T-helper 22 cell (primary cell): ENCODE measurements around the gene GSG1L.

Source experiments
- DNase-seq: peaks from one replicate; pipeline ENCODE4 v3.0.0-alpha.2; 2020; ENCODE audit warnings: low read depth

GSG1L gene

DNA sequence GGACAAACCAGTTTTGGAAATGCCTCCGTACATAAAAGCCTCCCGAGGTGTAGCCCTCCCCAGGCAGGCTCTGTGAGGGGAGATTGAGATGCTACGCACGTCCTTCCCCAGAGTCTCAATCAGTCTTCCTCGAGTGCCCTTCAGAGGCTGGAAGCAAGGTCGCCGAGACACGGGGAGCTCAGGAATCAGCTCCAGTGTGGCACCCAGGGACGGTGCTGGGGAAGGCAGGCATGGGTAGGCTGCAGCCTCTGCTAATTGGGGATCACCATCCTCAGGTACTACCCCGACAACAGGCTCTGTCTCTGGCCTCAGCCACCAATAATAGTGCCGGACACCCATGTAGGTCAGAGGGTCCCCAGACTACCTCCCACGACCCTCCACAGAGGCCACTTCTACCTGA lies 28.1 kb upstream of the GSG1L start:
- DNase-seq = no peak

DNA sequence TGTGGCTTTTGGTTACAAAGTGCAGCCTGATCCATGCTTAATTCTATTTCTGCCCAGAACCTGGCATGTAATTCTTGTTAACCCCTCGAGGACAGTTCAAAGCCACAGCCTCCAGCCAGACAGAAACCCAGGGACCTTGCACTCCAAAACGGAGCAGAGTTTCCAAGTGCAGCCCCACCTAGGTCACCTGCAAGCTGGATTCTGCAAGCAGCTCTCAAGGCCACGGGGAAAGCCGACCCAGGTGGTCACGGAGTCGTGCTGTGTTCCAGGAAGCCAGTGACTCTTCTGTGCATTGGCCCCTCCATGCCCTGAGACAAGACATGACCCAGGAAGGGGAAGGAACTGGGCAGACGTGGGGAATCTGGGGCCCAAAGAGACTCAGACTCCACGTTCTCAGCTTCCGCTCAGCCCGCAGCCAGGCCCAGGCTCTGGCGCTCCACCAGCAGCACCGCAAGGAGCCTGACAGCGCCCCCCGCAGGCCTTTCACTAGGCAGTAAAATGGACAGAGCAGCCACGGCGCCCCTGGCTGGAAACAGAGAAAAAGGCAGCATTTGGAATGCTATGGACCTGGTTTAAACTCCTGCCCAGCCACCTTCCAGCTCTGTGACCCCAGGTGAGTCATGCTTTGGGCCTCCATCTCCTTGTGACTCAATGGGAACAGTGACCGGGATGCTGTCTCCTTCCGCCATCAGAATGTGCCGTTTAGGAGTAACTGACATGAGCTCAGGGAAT lies 27.3 kb upstream of the GSG1L start:
- DNase-seq = no peak

DNA sequence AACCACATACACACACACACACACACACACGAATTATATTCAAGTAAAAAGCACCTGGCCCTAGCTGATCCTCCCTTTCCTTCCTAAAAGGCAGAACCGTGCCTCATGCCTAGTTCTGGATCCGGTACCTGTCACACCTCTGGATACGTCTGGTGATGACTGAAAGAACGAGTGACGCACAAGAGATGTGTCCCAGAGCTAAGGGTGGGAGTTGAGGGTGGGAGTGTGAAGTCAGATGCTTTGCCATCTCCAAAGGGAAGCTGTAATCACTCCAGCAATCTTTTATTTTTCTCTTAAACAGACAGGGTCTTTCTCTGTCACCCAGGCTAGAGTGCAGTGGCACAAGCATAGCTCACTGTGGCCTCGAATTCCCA lies 26.5 kb upstream of the GSG1L start:
- no peak for DNase-seq

DNA sequence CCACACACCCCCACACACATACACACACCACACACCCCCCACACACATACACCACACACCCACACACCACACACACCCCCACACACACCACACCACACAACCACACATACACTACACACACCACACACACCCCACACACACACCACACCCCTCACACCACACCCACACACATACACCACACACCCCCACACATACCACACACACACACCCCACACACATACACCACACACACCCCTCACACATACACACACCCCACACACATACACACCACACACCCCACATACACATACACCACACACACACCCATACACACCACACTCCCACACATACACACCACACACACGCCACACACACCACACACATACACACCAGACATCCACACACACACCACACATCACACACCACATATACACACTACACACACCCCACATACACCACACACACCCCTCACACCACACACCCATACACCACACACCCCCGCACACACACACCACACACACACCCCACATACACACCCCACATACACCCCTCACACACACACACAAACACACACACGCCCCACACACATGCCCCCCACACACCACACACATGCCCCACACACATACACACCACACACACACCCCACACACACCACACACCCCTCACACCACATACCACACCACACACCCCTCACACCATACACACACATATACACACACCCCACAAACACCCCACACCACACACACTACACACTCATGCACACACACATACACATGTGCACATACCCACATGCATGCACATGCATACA lies 25.9 kb upstream of the GSG1L start:
- no peak for DNase-seq

DNA sequence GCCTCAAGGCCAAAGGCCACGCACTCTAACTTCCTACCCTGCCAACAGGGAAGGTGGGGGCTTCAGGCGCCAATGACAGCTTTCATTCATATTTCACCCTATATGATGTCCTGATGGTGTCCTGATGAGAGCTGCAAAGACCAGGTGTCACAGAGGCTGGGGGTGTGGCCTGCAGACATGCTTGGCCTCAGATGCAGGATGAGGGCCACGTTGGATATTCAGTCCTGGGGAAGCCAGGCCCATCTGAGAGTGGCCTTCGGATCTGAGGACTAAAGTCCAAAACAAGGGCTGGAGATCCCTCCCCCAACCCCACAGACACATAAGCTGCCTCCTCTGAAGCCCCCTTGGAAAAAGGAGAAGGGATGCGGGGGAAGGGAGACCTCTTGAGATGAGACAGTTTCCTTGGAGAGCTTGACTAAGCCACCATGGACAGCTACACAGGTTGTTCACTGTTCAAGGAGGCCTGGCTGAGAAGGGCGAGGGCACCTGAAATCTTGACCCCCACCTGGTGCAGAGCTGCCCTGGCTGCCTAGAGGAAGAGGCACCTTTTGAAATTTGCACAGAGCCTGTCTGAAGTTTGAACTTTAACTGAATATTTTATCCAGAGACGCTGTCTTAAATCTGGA lies 24.3 kb upstream of the GSG1L start:
- no peak for DNase-seq

DNA sequence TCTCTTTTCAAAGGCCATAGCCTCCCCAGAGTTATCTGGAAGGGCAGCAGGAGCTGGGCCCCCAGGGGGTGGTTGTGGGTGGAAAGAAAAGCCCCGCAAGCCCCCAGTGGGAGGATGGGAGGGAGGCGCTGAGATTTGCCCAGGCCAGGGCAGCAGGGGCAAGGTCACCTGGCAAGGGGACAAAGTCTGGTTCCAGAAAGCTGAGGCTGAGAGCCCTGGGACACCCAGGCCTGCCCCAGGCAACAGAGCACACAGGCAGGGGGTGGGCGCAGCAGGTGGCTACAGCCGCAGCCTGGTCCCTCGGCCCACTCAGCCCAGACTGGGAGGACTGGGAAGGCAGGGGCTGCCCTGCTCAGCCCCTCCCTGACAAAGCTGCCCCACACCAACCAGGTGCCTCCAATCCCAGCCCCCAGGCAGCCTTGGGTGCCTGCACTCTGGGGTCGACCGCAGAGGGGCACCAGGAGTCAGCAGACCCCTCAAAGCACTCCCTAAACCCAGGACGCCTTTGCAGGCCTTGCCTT lies 23.7 kb upstream of the GSG1L start:
- DNase-seq = no peak

DNA sequence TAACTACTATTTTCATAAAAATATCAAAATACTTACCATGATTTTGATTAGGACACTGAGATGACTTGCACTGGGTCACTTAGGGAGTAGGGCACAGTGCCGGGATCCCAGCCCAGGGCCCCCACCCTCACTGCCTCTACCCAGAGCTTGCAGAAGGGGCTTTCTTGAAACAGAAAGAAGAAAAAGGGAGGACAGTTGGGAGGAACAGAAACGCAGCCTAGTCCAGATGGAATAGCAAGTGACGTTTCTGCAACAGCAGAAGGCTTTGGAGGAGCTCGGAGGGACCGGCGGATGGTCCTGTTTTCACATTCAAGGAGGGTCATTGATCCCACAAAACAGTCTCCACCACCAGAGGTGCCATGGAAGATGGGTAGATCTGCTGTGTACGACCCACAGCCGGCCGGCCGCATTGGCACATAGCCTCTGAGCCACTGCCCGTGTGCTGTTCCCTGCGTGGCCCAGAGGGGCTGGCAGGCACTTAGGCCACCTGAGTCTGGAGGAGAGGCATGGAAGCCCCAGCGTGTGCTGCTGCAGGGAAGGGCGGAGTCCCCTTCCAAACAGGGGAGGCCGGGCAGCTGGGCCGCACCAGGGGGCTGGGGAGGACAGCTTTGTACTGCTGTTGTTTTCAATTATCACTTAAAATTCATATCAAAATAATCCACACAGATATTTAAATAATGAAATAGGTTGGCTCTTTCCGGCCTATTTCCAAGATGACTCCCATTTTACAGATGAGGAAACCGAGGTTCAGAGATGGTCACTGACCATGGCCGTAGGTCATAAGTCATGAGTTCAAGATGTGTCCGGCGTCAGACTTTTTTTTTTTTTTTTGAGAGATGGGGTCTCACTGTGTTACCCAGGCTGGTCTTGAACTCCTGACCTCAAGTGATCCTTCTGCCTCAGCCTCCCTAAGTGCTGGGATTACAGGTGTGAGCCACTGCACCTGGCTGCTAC lies 22.9 kb upstream of the GSG1L start:
- DNase-seq = no peak

DNA sequence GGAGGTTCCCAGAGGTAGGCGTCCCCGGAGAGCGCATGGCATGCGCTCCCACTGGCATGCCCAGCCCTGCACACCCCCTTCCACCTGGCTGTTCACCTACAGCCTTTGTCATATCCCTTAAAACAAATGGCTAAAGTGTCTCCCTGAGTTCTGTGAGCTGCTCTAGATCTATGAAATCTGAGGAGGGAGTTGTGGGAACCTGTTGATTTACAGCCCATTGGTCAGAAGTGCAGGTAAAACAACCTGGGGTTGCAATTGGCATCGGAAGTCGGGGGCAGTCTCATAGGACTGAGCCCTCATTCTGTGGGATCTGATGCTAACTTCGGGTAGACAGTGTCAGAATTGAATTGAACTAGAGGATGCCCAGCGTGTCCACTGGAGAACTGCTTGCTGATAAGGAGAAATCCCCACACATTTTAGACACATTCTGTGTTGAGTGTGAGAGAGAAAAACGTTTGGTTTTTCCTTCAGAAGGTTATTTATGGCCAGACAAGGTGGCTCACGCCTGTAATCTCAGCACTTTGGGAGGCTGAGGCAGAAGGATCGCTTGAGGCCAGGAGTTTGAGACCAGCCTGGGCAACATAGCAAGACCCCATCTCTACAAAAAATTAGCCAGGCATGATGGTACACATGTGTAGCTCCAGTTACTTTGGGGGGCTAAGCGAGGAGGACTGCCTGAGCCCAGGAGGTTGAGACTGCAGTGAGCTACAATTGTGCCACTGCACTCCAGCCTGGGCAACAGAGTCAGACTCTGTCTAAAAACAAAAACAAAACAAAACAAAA lies 22.1 kb upstream of the GSG1L start:
- no peak for DNase-seq

DNA sequence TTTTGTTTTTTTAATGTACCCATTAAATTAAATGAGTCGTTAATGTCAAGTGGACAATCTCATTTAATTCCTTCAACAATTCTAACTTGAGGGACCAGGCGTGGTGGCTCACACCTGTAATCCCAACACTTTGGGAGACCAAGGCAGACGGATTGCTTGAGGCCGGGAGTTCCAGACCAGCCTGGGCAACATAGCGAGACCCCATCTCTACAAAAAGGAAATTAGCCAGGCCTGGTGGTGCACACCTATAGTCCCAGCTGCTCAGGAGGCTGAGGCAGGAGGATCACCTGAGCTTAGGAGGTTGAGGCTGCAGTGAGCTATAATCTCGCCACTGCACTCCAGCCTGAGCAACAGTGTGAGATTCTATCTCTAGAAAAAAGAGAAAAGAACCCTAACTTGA lies 20.7 kb upstream of the GSG1L start:
- no peak for DNase-seq

DNA sequence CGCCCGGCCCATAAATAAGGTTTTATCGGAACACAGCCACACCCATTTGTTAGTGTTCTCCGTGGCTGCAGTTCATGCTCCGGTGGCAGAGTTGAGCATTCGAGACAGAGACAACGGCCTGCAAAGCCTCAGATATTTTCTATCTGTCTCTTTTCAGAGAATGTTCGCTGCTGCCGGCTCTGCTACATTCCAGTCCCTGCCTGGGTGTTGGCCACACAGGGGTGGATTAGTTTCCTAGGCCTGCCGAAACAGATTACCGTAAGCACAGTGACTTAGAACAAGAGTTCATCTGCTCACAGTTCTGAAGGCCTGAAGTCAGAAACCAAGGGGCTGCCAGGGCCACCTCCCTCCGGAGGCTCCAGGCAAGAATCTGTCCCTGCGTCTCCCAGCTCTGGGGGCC lies 19.1 kb upstream of the GSG1L start:
- DNase-seq = no peak

DNA sequence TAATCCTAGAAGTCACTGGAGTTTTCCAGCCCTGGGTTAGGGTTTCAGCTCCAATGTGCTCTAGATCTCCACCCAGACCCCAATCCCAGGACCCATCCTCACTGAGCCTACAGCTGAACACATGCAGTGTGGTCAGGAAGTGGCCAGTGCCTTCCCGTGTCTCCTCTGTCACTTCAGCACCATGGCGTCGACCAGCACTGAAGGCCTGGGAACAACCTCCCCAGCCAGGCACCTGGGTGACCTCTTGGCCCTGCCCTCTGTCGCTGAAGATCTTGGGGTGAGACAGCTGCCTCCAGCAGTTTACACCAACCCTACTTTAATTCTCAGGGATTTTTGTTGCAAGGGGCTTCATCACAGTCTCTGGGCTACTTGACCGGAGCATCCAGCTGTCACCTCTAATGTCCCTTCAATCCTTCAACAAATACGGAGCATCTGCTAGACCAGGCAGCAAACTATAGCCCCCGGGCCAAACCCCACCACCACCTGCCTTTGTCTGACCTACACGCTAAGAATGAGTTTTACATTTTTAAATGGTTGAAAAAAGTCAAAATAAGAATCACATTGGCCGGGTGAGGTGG lies 18.0 kb upstream of the GSG1L start:
- no peak for DNase-seq

DNA sequence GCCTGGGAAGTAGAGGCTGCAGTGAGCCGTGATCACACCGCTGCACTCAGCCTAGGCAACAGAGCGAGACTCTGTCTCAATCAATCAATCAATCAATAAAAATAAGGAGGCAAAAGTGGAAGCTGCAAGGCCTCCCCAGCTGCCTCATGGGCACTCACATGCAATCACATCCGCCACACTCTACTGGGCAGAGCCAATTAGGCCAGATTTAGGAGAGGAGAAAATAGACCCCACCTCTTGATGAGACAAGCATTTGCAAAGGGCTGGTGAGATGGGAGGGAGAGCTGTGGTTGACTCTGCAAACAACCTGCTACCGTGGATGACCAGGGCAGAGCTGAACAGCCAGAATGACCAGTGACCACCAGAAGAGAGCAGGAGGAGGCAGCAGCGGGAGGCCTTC lies 14.7 kb upstream of the GSG1L start:
- DNase-seq = no peak

DNA sequence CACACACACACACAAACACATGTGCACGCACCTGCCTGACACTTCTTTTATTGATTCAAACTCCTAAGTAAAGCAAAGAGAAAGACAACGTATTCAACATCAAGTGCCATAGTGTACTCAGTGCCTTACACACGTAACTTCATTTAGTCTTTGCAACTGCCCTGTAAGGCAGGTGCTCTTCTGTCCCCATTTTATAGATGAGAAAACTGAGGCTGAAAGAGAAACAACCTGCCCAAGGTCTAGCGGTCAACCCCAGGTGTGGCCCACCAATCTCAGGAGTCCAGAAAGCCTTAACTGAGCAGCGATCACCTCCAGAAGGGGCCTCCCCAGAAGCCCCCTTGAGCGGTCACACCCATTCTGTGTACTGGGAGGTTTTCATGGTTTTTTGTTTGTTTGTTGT lies 10.3 kb upstream of the GSG1L start:
- no peak for DNase-seq

DNA sequence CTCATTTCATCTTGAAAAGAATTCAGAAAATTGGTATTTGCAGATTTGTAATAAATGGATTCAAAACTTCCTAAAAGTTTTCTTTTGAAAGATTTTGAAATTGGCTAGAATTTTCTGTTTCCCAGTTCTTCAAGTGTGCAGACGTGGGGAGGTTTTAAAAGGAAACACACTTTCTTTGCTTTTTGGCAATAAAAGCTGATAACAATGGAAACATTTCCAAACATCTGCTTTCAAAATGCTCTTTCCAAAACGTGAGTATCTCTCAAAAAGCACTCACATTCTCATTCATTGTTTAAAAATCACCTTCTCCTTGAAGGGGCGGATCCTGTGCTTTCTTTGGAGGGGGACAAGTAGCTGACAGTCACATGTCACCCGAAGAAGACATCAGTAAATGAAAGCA lies 8.6 kb upstream of the GSG1L start:
- no peak for DNase-seq

DNA sequence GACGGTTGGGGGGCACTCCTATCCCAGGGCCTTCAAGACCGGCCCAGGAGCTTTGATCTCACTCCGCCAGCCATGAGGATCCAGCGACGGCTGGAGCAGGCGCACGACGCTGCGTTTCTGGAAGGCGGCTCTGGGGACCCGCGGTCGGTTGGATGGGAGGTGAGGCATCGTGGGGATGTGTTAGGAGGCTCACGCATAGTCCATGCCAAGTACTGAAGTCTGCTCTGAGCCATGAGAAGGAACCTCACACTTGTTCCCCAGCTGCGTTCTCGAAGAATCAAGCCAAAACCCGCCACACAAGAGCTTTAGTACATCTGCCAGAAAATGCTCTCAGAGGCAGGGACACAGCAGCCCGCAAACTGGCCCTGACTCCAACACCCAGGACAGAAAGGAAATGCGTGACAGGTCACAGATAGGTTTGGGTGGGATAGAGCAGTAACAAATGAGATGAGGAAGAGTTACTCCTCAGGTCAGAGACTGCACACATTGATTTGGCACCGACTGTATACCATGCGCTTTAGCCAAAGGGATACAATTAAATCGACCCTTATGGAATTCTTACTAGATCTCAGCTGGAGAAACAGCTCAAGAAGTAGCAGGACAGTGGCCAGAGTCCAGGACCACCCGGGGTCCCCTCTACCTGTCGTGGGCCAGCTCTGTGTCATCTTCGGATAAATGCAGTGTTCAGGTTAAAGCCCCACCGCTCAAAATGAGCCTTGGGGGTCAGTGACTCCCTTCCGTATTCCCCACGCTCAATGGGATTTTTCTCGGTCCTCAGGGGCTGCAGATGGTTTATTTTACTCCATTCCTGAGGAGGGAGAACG lies 6.7 kb upstream of the GSG1L start:
- DNase-seq = no peak

DNA sequence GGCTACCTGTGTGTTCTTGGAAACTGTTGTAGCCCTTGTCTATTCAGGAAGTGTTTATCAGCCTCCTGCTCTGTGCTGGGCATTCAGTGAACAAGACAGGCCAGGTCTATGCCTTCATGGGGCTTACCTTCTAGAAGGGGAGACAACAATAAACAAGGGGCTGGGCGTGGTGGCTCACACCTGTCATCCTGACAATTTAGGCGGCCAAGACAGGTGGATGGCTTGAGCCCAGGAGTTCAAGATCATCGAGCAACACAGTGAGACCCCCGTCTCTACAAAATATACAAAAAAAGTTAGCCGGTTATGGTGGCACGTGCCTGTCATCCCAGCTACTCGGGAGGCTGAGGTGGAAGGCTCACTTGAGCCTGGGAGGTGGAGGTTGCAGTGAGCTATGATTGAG lies 5.5 kb upstream of the GSG1L start:
- DNase-seq = no peak

DNA sequence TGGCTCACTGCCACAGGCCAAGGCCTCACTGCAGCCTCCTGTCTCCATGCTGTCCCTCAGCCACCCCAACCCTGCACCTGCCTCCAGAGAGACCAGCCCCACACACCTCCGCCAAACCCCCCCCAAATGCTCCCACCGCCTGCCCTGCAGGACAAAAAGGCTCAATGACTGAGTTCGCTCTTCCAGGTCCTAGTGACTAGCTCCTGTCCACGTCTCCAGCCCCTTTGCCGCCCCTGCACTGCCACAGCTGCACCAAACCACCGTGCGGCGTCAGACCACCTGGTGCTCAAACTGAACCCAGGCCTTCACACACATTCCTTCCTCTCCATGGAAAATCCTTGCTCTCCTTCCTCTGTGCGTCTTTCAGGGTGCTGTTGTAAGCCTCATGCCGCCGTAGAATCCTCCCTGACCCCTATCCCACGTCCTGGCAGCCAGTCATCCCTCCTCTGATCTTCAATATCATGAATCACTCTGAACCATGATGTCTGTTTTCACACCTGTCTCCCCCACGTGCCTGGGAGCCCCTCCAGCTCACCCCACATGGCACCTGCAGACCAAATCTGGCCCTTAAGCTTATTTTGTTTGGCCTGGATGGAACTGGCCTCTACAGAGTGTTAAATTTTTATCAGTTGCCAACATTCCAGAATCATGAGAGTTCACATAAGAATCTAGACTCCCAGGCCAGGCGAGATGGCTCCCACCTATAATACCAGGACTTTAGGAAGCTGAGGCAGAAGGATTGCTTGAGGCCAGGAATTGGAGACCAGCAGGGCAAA lies 4.3 kb upstream of the GSG1L start:
- no peak for DNase-seq

DNA sequence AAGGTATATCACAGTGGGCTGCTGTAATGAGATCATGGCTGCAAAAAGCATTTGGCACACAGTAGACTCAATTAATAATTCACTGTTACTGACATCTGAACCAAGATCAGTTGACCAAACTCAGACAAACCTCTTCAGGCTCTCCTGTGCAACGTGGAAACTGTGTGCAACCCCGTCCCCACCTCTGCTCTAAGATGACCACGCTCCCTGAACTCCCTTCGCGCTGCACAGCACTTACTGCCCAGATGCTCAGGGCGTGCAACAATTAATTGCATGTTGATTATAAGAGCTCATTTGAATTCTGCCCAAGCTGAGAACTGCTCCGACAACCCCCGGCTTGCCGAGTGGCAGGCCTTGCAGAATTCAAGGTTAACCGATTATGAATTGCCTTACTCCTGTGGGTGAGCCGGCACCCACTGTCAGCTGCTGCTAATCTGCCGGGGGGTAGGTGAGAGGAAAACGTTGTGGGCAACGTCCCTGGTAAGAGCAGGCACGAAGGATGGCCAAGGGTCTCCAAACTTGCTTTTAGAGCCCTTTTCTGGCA lies 1.3 kb upstream of the GSG1L start:
- DNase-seq = no peak

DNA sequence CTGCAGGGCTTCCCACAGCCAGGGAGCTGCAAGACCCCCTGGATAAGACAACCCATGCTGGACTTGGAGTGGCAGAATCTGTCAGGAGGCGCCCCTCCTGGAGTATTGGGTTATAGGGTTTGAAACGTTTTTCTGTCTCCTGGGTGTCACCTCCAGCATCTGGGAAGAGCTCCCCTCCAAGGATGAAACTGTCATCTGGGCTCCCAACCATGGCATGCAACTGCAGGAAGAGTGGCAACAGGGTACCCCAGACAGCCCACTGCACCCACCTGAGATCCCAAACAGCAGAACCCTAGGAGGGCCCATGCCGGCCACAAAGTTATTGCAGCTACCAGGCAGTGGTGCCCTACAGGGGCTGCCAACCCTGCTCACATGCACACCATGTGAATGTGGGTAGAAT lies 636 bp upstream of the GSG1L start:
- no peak for DNase-seq
